Neural progenitor cell (in vitro differentiated cells): ENCODE measurements around the gene KIF26B.

ENCODE experiments used
- CTCF ChIP-seq: fragments of 200-600 bp; sonication (generic); IDR thresholded peaks from 2 replicates; pipeline ENCODE4 v1.5.1; 2017; ENCODE audit warnings: antibody characterized with exemption, mild to moderate bottlenecking
- EZH2 ChIP-seq: fragments of 200-600 bp; sonication (generic); IDR thresholded peaks from 2 replicates; pipeline ENCODE4 v1.6.1; 2017; ENCODE audit warnings: antibody characterized with exemption, mild to moderate bottlenecking, moderate library complexity
- EZH2phosphoT487 ChIP-seq: fragments of 200-600 bp; sonication (generic); IDR thresholded peaks from 2 replicates; pipeline ENCODE4 v1.6.1; 2017; ENCODE audit warnings: antibody characterized with exemption

- TF ChIP-seq CTCF (no peak), EZH2 (no peak), EZH2phosphoT487 (no peak)
Measured at GRCh38 chr1:245389873-245390272, 235.1 kb downstream of the KIF26B start.
